Lower leg skin (tissue), 4 donors: Measurements from ENCODE around the gene FAF2. TPM values are rescaled to one million over a fixed set of nuclear protein-coding genes. Genes with fewer than 3 reads are reported as not detected.

Experiments used
- DNase-seq, 2 donors: peaks; one replicate each; pipeline ENCODE4 v3.0.0-alpha.2; 2019; ENCODE audit warnings: low spot score in 2 of 2
- H3K4me3 ChIP-seq: fragments of 200-600 bp; sonication (generic); 2 replicates; pipeline ENCODE4 v1.5.1; 2017; ENCODE audit warnings: mild to moderate bottlenecking, low read depth; ENCODE audit not compliant: poor library complexity, severe bottlenecking
- POLR2A ChIP-seq, 2 donors: fragments of 450-650 bp; IDR thresholded peaks; one replicate each; pipeline ENCODE4 v1.6.1; 2016 to 2017; ENCODE audit warnings: antibody characterized with exemption in 2 of 2, mild to moderate bottlenecking in 1 of 2, moderate library complexity in 1 of 2
- WGBS, 2 donors: methylation state at CpG; one replicate each; pipeline ENCODE4 v1.1.5; 2018; 5-methylcytosine and 5-hydroxymethylcytosine counted together
- intact Hi-C: fragments of 100-400 bp; cut with DNase I; formaldehyde crosslinking; loops from one replicate; pipeline ENCODE4 v1.15.0; 2023; ENCODE audit warnings: low total_unique reads
- total RNA-seq, 4 donors: library from RNA; depleted of rRNA; stranded (reverse); fragments of >200 nt; gene quantifications; one replicate each; pipeline ENCODE4 v1.1.0, GENCODE V29; 2016
- TF ChIP-seq, protein P1 (sequence below), 3 donors: fragments of 450-650 bp; IDR thresholded peaks; one replicate each; pipeline ENCODE4 v1.5.1; 2016; ENCODE audit warnings: antibody characterized with exemption in 3 of 3, mild to moderate bottlenecking in 3 of 3, moderate library complexity in 2 of 3

The FAF2 gene, protein sequence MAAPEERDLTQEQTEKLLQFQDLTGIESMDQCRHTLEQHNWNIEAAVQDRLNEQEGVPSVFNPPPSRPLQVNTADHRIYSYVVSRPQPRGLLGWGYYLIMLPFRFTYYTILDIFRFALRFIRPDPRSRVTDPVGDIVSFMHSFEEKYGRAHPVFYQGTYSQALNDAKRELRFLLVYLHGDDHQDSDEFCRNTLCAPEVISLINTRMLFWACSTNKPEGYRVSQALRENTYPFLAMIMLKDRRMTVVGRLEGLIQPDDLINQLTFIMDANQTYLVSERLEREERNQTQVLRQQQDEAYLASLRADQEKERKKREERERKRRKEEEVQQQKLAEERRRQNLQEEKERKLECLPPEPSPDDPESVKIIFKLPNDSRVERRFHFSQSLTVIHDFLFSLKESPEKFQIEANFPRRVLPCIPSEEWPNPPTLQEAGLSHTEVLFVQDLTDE
- total RNA-seq: 10 to 100 TPM; 32.6 to 35.8 (median 33.7) TPM

DNA sequence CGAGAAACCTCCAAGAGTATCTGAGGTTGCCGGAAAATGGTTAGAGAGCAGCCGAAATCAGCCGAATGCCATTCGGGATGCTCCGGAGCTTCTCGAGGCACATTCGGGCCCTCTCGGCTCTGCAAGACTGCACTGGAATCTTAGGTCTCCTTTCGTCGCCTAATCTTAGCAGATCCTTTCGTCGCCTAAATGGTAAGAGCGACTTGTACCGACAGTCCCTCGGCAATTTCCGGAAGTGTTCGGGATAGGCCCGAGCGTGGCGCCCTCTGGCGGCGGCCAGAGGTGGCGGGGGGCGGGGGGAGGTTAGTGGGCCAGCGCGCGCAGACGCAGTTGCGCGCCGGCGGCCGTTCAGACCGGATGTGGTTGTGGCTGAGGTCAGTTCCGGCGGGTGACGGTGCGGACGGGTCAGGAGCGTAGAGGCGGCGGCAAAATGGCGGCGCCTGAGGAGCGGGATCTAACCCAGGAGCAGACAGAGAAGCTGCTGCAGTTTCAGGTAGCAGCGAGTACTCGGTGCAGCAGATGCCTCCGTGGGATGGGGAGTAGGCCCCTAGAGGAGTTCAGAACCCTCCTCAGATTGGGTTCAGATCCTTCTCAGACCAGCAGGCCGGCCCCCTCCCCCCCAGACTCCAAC, at the start of gene FAF2:
Gene FAF2 (plus strand): TSS at position 408 of the 631 bp plus-strand sequence. CDS start 23 bp downstream, at position 431.
- DNase-seq: peak; percentile 96 to 99
- intact Hi-C loops: no loop called here
- 0% methylated on average over 37 to 50 of the region's 50 CpGs for WGBS, 2 donors
- TF ChIP-seq, protein P1, sequence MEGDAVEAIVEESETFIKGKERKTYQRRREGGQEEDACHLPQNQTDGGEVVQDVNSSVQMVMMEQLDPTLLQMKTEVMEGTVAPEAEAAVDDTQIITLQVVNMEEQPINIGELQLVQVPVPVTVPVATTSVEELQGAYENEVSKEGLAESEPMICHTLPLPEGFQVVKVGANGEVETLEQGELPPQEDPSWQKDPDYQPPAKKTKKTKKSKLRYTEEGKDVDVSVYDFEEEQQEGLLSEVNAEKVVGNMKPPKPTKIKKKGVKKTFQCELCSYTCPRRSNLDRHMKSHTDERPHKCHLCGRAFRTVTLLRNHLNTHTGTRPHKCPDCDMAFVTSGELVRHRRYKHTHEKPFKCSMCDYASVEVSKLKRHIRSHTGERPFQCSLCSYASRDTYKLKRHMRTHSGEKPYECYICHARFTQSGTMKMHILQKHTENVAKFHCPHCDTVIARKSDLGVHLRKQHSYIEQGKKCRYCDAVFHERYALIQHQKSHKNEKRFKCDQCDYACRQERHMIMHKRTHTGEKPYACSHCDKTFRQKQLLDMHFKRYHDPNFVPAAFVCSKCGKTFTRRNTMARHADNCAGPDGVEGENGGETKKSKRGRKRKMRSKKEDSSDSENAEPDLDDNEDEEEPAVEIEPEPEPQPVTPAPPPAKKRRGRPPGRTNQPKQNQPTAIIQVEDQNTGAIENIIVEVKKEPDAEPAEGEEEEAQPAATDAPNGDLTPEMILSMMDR (IDR thresholded peaks at IDR 0.05): peak in 2 of 3 donors; percentile 32 to 94
- TF ChIP-seq POLR2A (IDR thresholded peaks at IDR 0.05): no peak
- peak within 1 kb of the TSS; percentile 99 for H3K4me3 ChIP-seq

DNA sequence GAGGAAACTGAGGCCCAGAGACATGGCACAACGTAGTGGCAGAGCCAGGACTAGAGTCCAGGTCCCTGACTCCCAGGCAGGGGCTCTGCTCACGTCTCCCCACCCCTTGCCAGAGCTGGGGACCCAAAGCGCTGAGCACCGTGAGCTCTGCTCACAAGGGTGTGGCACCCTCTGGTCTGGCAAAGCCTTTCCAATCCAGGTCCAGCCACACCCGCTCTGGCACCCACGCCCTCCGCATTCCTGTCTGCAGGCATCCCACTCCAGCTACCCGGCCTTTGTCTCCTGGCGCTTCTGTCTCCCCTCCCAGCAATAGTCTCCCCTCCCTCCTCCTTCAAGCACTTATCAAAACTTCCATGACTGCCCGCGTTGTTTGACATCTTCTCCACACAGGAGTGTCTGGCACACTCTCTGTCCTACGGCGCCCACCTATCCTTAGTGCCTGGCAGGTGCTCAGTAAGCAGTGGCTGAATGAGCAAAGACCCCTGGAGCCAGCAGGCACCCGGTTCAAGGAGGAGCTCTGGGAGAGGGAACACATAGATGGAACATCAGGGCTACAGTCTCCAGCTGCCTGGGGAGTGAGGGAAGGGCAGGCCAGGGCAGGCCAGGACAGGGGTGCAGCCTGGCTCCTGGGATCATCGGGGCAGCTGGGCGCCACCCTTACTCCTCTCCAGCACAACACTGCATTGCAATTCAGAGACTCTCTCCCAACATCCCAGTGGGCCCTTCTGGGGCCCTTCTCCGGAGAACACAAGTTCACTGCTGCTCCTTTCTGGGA, 47.6 kb upstream of the FAF2 start:
- 46 to 51% methylated on average over 17 of the region's 17 CpGs for WGBS, 2 donors
- DNase-seq: peak in 1 of 2 donors; percentile 38
- H3K4me3 ChIP-seq: no peak overlapping the region
- TF ChIP-seq, protein P1 (IDR thresholded peaks at IDR 0.05): no peak
- TF ChIP-seq POLR2A (IDR thresholded peaks at IDR 0.05): no peak
- intact Hi-C loops: no loop called here

DNA sequence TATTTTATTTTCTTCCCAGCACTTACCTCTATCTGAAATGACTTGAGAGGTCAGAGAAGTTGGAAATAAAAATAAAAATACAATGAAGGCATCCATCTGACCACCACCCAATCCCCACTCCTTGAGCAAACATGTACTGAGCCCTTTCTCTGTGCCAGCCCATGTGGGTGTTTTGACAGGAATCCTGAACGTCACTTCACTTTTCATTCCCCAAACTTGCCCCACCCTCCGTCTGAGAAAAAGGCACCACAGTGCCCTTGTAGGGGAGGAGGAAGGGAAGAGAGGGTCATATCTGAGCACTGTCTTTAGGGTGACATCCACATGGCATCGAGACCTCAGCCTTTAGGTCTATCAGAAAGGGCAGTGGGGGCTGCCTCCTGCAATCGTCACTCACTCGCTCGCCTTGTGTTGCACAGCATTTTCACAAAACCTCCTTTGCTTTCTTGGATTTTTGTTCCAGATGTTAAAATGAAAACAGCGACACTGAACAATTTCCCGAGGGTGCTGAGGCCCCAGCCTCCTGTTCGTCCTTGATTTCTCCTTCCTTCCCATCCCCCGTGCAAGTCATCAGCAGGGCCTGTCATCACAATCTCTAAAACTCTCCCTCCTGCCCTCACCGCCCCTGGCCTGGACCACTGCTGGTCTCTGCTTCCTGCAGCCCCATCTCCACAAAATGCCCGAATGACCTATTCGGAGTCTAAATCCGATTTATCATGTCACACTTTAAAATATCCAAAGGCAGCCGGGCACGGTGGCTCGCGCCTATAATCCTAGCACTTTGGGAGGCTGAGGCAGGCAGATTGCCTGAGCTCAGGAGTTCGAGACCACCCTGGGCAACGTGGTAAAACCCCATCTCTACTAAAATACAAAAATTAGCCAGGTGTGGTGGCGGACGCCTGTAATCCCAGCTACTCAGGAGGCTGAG, 46.6 kb upstream of the FAF2 start:
- intact Hi-C loops: no loop called here
- TF ChIP-seq, protein P1 (IDR thresholded peaks at IDR 0.05): no peak
- no peak for TF ChIP-seq POLR2A (IDR thresholded peaks at IDR 0.05)
- peak in 1 of 2 donors; percentile 83 for DNase-seq
- no peak overlapping the region for H3K4me3 ChIP-seq
- WGBS, 2 donors: 76 to 77% methylated on average over 22 of the region's 22 CpGs

DNA sequence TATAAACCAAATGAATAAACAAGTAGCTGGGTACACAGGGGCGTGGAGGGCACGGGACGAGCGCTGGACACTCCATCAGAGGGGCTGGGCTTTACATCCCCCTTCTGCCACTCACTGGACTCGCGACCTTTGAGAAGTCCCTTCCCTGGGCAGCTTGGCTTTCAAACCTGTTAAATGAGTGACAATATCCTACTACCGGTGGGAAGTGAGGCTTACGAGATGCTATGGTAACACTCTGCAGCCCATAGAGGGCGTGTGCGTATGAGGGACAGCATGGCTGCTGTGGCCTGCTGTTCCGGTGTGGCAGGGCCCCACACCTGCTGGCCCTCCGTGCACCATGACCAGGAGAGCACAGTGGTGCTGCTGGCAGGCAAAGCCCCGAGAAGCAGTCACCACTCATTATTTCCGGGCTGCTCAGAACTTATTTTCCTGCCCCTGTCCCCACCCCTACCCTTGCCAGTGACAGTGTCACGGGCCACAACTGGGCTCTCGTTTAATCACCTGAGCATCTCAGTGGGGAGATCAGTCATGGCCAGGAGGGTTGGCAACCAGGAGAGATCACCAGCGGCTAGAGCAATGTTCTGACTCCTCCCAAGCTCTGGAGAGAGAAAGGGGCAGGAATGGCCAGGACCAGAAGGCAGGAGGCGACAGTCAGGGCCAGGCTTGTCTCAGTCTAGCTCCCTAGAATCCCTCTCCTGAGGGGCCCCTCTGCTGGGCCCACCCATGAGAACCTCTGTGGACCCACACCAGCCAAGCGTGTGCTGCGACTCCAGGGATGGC, 42.3 kb upstream of the FAF2 start:
- peak in 1 of 2 donors; percentile 60 for DNase-seq
- intact Hi-C loops: no loop called here
- H3K4me3 ChIP-seq: no peak overlapping the region
- no peak for TF ChIP-seq POLR2A (IDR thresholded peaks at IDR 0.05)
- TF ChIP-seq, protein P1 (IDR thresholded peaks at IDR 0.05): no peak
- 84 to 85% methylated on average over 19 to 20 of the region's 20 CpGs for WGBS, 2 donors
